ENCODE data around the gene NAT16. TPM values are rescaled to one million over a fixed set of nuclear protein-coding genes. Genes with fewer than 3 reads are reported as not detected.
A peak's percentile ranks its signal among the peaks of the same experiment; 100 is the strongest.
"Not testable (repeated sequence)": the region's sequence is repeated elsewhere in the genome, so short reads cannot be mapped to it uniquely, and the experiment has no call there.

The NAT16 gene
- total RNA-seq, 1 donor, result not detected

GRCh38 chr7:101121991-101122932, 57.8 kb downstream of the NAT16 start:
- H3K27ac ChIP-seq (ENCODE audit: low read depth, low read length), result peak overlapping the region; percentile 98
- TF ChIP-seq, protein P1, sequence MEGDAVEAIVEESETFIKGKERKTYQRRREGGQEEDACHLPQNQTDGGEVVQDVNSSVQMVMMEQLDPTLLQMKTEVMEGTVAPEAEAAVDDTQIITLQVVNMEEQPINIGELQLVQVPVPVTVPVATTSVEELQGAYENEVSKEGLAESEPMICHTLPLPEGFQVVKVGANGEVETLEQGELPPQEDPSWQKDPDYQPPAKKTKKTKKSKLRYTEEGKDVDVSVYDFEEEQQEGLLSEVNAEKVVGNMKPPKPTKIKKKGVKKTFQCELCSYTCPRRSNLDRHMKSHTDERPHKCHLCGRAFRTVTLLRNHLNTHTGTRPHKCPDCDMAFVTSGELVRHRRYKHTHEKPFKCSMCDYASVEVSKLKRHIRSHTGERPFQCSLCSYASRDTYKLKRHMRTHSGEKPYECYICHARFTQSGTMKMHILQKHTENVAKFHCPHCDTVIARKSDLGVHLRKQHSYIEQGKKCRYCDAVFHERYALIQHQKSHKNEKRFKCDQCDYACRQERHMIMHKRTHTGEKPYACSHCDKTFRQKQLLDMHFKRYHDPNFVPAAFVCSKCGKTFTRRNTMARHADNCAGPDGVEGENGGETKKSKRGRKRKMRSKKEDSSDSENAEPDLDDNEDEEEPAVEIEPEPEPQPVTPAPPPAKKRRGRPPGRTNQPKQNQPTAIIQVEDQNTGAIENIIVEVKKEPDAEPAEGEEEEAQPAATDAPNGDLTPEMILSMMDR (IDR thresholded peaks at IDR 0.05; ENCODE audit: extremely low read depth, low read depth, low read length), result no peak
- H4K20me1 ChIP-seq (ENCODE audit: insufficient read depth, low read length), result peaks cover 2% of the 10 kb centered on the region
- H3K4me1 ChIP-seq (ENCODE audit: insufficient read depth, low read length), result peaks cover 71% of the 10 kb centered on the region
- no peak overlapping the region for H2AFZ ChIP-seq (ENCODE audit: low read length)
- peak overlapping the region; percentile 78 for H3K4me2 ChIP-seq (ENCODE audit: insufficient read depth, low read length)
- H3K36me3 ChIP-seq (ENCODE audit: insufficient read depth, low read length), result no peaks in the 10 kb centered on the region
- no peaks in the 10 kb centered on the region for H3K9me3 ChIP-seq (ENCODE audit: low read depth, low read length)
- DNase-seq (ENCODE audit: insufficient read length, low spot score, missing footprints), result peak; percentile 91
- H3K79me2 ChIP-seq (ENCODE audit: insufficient read depth, low read length), result peaks cover 11% of the 10 kb centered on the region
- no peaks in the 10 kb centered on the region for H3K27me3 ChIP-seq (ENCODE audit: insufficient read depth, low read length)
- peak overlapping the region; percentile 63 for H3K4me3 ChIP-seq (ENCODE audit: insufficient read depth, low read length)

DNA sequence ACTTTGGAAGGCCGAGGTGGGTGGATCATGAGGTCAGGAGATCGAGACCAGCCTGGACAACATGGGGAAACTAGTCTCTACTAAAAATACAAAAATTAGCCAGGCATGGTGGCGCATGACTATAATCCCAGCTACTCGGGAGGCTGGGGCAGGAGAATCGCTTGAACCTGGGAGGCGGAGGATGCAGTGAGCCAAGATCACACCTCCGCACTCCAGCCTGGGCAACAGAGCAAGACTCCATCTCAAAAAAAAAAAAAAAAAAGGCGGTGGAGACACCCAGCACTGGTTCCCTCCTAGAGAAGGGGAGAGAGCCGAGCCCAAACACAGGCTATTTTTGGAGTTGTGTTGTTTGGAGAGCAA, 58.5 kb downstream of the NAT16 start:
- Histone ChIP-seq H3K4me1 (ENCODE audit: insufficient read depth, low read length) (peaks cover 74% of the 10 kb centered on the region), H3K27ac (ENCODE audit: low read depth, low read length) (peak overlapping the region; percentile 98)
- not testable (repeated sequence) for DNase-seq (ENCODE audit: insufficient read length, low spot score, missing footprints); H3K9me3 ChIP-seq (ENCODE audit: low read depth, low read length); H3K36me3 ChIP-seq (ENCODE audit: insufficient read depth, low read length); H4K20me1 ChIP-seq (ENCODE audit: insufficient read depth, low read length); H3K27me3 ChIP-seq (ENCODE audit: insufficient read depth, low read length); H3K4me2 ChIP-seq (ENCODE audit: insufficient read depth, low read length); H3K4me3 ChIP-seq (ENCODE audit: insufficient read depth, low read length); H2AFZ ChIP-seq (ENCODE audit: low read length); H3K79me2 ChIP-seq (ENCODE audit: insufficient read depth, low read length)

Small RNAs within 50 kb of the gene (small RNA-seq; reads per million reads assigned to genes)
- 0.52 reads per million for gene MIR4653

Other genes with a start within 250 kb of the NAT16 start
- gene MUC3A, start 230.8 kb downstream of the NAT16 start, total RNA-seq, result not detected in 2 replicates
- gene MUC12, start 210.7 kb downstream of the NAT16 start, total RNA-seq, result under 0.01 and 0.59 TPM in 2 replicates
- gene MUC17, start 160.2 kb downstream of the NAT16 start, total RNA-seq, result under 0.01 TPM in 1 of 2 replicates, not detected in the other
- 13.8 and 14.7 TPM in 2 replicates for gene TRIM56, start 94.8 kb downstream of the NAT16 start, total RNA-seq
- 237 and 278 TPM in 2 replicates for gene SERPINE1, start 53.2 kb downstream of the NAT16 start, total RNA-seq
- gene AP1S1, start 25.8 kb downstream of the NAT16 start, total RNA-seq, result 101 and 102 TPM in 2 replicates
- gene VGF, start 14.7 kb downstream of the NAT16 start, total RNA-seq, result 0.36 TPM in 1 of 2 replicates, not detected in the other
- not detected in 2 replicates for gene MOGAT3, start 20.7 kb upstream of the NAT16 start, total RNA-seq
- 78.7 and 81.8 TPM in 2 replicates for gene PLOD3, start 37.3 kb upstream of the NAT16 start, total RNA-seq
- 64.4 and 66.0 TPM in 2 replicates for gene ZNHIT1, start 37.9 kb upstream of the NAT16 start, total RNA-seq
- 3.3 and 4.1 TPM in 2 replicates for gene CLDN15, start 57.5 kb upstream of the NAT16 start, total RNA-seq
- gene FIS1, start 64.8 kb upstream of the NAT16 start, total RNA-seq, result 118 and 136 TPM in 2 replicates
- 32.7 and 35.8 TPM in 2 replicates for gene IFT22, start 141.5 kb upstream of the NAT16 start, total RNA-seq
- not detected in 2 replicates for gene COL26A1, start 182.6 kb upstream of the NAT16 start, total RNA-seq

All from osteoblast (primary cell).